ENCODE data around the gene PLTP. TPM values are rescaled to one million over a fixed set of nuclear protein-coding genes. Genes with fewer than 3 reads are reported as not detected.
A peak's percentile ranks its signal among the peaks of the same experiment; 100 is the strongest.

Gene PLTP
- total RNA-seq, 2 experiments from 2014 or later = 2.2 to 2.9 TPM

GRCh38 chr20:45921337-45922189 is 9.6 kb upstream of the PLTP start:
- Mint-ChIP-seq H3K4me3 (no peak overlapping the region), H3K27me3 (peaks cover 33% of the 10 kb centered on the region), H3K9me3 (no peaks in the 10 kb centered on the region), H3K4me1 (no peaks in the 10 kb centered on the region), H3K36me3 (no peaks in the 10 kb centered on the region), H3K27ac (no peak overlapping the region)
- POLR2A ChIA-PET = interaction anchor here (1.2 kb wide), 1 partner anchor 12 kb away, joined by 3 read pairs; no protein-coding TSS in a partner anchor
- ATAC-seq (ENCODE audit: low read depth) (no peak), DNase-seq (no peak)

DNA sequence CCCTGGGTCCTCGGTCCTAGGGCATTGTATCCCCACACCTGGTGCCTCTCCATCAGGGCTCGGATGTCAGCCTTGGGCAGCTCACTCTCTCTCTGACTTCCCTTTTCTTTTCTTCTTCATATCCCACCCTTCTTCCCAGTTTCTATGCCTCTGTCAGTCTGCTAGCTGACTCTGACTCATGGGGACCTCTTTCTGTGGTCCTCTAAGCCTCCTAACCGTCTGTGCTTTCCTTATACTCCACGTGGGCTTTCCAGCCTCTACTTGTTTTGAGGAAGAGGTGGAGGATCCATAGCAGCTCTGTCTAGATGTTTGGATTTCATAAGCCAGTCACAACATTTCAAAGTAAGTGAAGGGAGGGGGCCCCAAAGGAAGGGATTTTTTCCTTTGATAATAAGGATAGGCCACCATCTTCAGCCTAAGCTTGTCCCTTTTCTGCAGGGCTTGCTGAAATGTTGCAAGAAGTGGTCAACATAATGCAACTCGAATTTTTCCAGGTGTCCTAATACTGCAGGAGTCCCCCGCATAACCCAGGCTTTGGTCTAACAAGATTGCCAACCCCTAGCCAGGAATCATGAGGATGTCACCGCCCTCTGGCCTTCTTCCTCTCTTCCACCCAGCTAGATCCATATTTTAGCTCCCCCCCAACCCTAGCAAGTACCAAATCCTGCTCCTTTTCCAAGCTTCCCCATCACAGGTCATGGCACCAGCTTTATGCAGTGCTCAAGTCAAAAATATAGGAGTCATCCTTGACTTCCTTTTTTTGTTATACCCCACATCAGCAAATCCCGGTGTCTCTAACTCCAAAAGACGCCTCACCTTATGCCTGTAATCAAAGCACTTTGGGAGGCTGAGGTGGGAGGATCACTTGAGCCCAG is 8.7 kb upstream of the PLTP start:
- Mint-ChIP-seq H3K27me3 (peaks cover 33% of the 10 kb centered on the region), H3K27ac (no peak overlapping the region), H3K9me3 (no peaks in the 10 kb centered on the region), H3K4me1 (no peaks in the 10 kb centered on the region), H3K4me3 (no peak overlapping the region), H3K36me3 (no peaks in the 10 kb centered on the region)
- POLR2A ChIA-PET = interaction anchor here (1.2 to 1.3 kb wide), 2 partner anchors 13 to 15 kb away, joined by 3 read pairs; no protein-coding TSS in a partner anchor
- no peak for ATAC-seq (ENCODE audit: low read depth)
- DNase-seq = no peak

DNA sequence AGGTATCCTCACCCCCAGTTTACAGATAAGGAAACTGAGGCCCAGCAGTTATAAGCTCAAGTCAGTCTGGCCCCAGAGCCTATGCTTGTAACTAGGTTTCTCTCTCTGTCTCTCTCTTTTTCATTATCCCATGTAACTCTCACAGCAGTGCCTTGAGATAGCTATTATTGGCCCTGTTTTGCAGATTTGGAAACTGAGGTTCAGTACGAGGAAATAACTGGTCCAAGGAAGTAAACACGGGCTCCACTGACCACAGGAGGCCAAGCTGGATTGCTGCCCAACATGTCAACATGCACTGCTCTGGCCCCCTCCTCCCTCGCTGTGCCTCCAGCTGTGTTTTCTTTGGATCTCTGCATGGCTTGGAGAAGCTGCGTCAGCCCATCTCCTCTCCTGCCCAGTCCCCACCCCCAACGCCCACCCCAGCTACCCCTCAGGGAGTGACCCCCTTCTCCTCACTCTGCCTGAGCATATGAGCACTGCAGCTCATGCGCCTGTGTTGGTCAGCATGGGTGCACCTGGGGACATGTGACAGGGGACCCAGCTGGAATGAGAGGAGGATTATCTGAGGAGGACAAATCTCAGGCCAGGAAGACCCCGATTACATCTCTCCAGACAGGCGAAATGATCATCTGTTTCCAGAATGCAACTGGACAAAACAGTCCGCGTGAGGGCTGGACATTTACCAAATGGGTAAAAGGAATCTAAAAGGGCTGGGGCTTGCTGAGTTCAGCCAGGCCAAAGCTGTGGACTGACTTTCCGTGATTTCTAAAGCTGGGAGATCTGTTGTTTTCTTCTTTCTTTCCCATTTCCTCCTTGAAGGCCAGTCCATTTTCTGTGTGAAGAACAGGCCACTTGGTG is 7.8 kb upstream of the PLTP start:
- POLR2A ChIA-PET = interaction anchor here (1.3 kb wide), 1 partner anchor 16 kb away, joined by 3 read pairs; no protein-coding TSS in a partner anchor
- no peak overlapping the region for H3K27ac Mint-ChIP-seq
- H3K4me3 Mint-ChIP-seq = no peak overlapping the region
- DNase-seq = no peak
- no peaks in the 10 kb centered on the region for H3K9me3 Mint-ChIP-seq
- peaks cover 27% of the 10 kb centered on the region for H3K27me3 Mint-ChIP-seq
- no peaks in the 10 kb centered on the region for H3K36me3 Mint-ChIP-seq
- no peaks in the 10 kb centered on the region for H3K4me1 Mint-ChIP-seq
- no peak for ATAC-seq (ENCODE audit: low read depth)

DNA sequence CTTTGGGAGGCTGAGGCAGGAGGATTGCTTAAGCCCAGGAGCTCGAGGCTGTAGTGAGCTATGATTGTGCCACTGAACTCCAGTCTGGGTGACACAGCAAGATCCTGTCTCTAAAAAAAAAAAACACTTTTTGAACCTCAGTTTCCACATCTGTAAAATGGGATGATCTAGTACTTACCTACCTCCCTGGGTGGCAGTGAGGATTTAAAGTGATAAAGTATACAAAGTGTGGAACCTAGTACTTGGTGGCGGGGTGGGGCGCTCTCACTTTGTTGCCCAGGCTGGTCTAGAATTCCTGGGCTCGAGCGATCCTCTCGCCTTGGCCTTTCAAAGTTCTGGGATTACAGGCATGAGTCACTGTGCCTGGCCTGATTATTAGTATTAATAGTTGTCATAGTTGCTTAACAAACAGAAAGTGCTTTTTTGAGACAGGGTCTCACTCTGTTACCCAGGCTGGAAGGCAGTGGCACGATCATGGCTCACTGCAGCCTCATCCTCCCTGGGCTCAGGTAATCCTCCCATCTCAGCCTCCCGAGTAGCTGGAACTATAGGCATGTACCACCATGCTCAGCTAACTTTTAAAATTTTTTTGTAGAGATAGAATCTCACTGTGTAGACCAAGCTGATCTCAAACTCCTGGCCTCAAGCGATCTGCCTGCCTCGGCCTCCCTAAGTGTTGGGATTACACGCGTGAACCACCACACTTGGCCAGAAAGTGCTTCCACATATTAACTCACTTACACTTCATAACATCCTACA is 7.0 kb upstream of the PLTP start:
- ATAC-seq (ENCODE audit: low read depth) (no peak), DNase-seq (no peak)
- POLR2A ChIA-PET = interaction anchor here (0.6 to 1.3 kb wide), 2 partner anchors 16 to 89 kb away, joined by 3 read pairs; no protein-coding TSS in a partner anchor
- H3K4me3 Mint-ChIP-seq = no peak overlapping the region
- peaks cover 3% of the 10 kb centered on the region for H3K4me1 Mint-ChIP-seq
- no peak overlapping the region for H3K27ac Mint-ChIP-seq
- H3K36me3 Mint-ChIP-seq = no peaks in the 10 kb centered on the region
- no peaks in the 10 kb centered on the region for H3K9me3 Mint-ChIP-seq
- peaks cover 27% of the 10 kb centered on the region for H3K27me3 Mint-ChIP-seq

- H3K4me3 Mint-ChIP-seq = no peak overlapping the region
- DNase-seq (no peak), ATAC-seq (ENCODE audit: low read depth) (no peak)
- H3K27me3 Mint-ChIP-seq = peaks cover 27% of the 10 kb centered on the region
- H3K27ac Mint-ChIP-seq = no peak overlapping the region
- no peaks in the 10 kb centered on the region for H3K36me3 Mint-ChIP-seq
- H3K4me1 Mint-ChIP-seq = peaks cover 3% of the 10 kb centered on the region
- no peaks in the 10 kb centered on the region for H3K9me3 Mint-ChIP-seq
- POLR2A ChIA-PET = interaction anchor here (0.6 kb wide), 1 partner anchor 88 kb away, joined by 3 read pairs; no protein-coding TSS in a partner anchor
Observed at GRCh38 chr20:45918182-45918737, 6.3 kb upstream of the PLTP start.

GRCh38 chr20:45917790-45918141 is 5.8 kb upstream of the PLTP start:
- POLR2A ChIA-PET = no interaction called here
- H3K4me1 Mint-ChIP-seq = peaks cover 3% of the 10 kb centered on the region
- no peak for DNase-seq

GRCh38 chr20:45913116-45913515 is 1.2 kb upstream of the PLTP start:
- POLR2A ChIA-PET = interaction anchor here (1.0 kb wide), 1 partner anchor 21 kb away, joined by 3 read pairs; the partner anchor contains the start of gene PCIF1
- DNase-seq (no peak), ATAC-seq (ENCODE audit: low read depth) (no peak)
- no peaks in the 10 kb centered on the region for H3K36me3 Mint-ChIP-seq
- H3K4me1 Mint-ChIP-seq = peaks cover 14% of the 10 kb centered on the region
- no peak overlapping the region for H3K27ac Mint-ChIP-seq
- no peak overlapping the region for H3K4me3 Mint-ChIP-seq
- H3K27me3 Mint-ChIP-seq = peaks cover 12% of the 10 kb centered on the region
- no peaks in the 10 kb centered on the region for H3K9me3 Mint-ChIP-seq

More at GRCh38 chr20:45917790-45918141, 5.8 kb upstream of the PLTP start:
- Mint-ChIP-seq H3K9me3 (no peaks in the 10 kb centered on the region), H3K27me3 (peaks cover 25% of the 10 kb centered on the region), H3K27ac (no peak overlapping the region), H3K36me3 (no peaks in the 10 kb centered on the region), H3K4me3 (no peak overlapping the region)
- ATAC-seq (ENCODE audit: low read depth) = no peak

- no peak for ATAC-seq (ENCODE audit: low read depth)
- Mint-ChIP-seq H3K4me3 (peak overlapping the region; percentile 39), H3K27ac (no peak overlapping the region), H3K36me3 (no peaks in the 10 kb centered on the region), H3K4me1 (peaks cover 14% of the 10 kb centered on the region), H3K9me3 (no peaks in the 10 kb centered on the region), H3K27me3 (peaks cover 12% of the 10 kb centered on the region)
- POLR2A ChIA-PET = interaction anchor here (0.5 to 0.6 kb wide), 2 partner anchors 22 to 28 kb away, joined by 3 to 5 read pairs; partner anchors contain the start of gene PCIF1
- no peak for DNase-seq
Observed at GRCh38 chr20:45912344-45912682, 358 bp upstream of the PLTP start.

DNA sequence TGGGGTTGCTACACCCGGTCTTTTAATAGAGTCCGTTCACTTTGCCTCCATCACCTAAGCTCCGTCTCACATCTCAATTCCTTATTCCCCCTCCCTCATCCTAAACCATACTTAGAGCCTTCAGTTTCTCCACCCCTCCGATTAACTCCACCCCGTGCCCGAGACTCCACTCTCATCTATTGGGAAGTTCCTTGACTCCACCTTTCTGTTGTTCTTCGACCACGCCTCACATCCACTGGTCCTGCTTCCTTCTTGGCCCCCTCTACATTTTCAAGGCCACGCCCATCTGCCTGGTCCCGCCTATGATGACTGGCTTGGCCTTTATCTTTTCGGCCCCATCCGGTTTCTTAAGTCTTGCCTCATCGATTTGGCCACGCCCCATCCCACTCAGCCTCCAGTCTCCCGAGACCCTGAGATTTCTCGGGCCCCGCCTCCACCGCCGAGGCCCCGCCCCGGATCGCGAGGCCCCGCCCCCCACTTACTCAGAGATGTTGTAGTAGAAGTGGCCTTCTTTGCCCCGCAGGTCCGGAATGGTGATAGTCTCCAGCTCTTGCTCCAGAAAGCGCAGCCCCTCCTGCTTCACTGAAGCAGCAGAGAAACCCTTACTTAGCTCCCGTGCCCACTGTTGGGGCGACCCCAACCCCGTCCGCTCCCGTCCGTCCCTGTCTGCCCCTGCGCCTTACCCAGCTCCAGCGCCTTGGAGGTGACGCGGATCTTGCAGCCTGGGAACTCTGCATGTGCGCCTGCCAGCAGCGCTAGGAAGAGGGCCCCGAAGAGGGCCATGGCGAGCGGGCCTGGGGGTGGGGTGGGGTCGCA is 1.1 kb downstream of the PLTP start:
- peak; percentile 97 for DNase-seq
- Mint-ChIP-seq H3K4me1 (peaks cover 14% of the 10 kb centered on the region), H3K27me3 (peaks cover 9% of the 10 kb centered on the region), H3K4me3 (peak overlapping the region; percentile 72), H3K36me3 (no peaks in the 10 kb centered on the region), H3K27ac (peak overlapping the region; percentile 82), H3K9me3 (no peaks in the 10 kb centered on the region)
- peak; percentile 93 for ATAC-seq (ENCODE audit: low read depth)
- POLR2A ChIA-PET = interaction anchor here (0.7 to 1.5 kb wide), 8 partner anchors 19 to 119 kb away, joined by 3 to 18 read pairs (median 4); partner anchors contain the start of genes CTSA, DNTTIP1, NEURL2 and PCIF1

- DNase-seq (no peak), ATAC-seq (ENCODE audit: low read depth) (no peak)
- Mint-ChIP-seq H3K27ac (peak overlapping the region; percentile 82), H3K27me3 (peaks cover 9% of the 10 kb centered on the region), H3K36me3 (no peaks in the 10 kb centered on the region), H3K9me3 (no peaks in the 10 kb centered on the region), H3K4me1 (peaks cover 14% of the 10 kb centered on the region), H3K4me3 (peak overlapping the region; percentile 72)
- POLR2A ChIA-PET = interaction anchor here (0.8 to 2.0 kb wide), 6 partner anchors 18 to 97 kb away, joined by 4 to 13 read pairs (median 5); partner anchors contain the start of genes CTSA, NEURL2, PCIF1 and UBE2C
Observed at GRCh38 chr20:45909817-45910669, 1.9 kb downstream of the PLTP start.

Data from activated naive CD8-positive, alpha-beta T cell treated with anti-CD3 and anti-CD28 coated beads, Interleukin-2, amount 10 ng/mL, durations not matched to agents 7 days and 5 days (primary cell).